HepG2 (cell line): Measurements from ENCODE around the gene DOK7. TPM values are rescaled to one million over a fixed set of nuclear protein-coding genes. Genes with fewer than 3 reads are reported as not detected.

Source experiments
- ATAC-seq: fragments of 200-7000 bp; cut with Tn5 transposase; 3 replicates; pipeline ENCODE4 v1.9.1; 2020; ENCODE audit warnings: mild to moderate bottlenecking, moderate library complexity
- BruUV-seq: library from RNA; stranded (reverse); fragments of 400-500 nt; replicated peaks from 2 replicates; lab custom pipeline; 2021; lab: Mats Ljungman, UMichigan
- CTCF ChIA-PET: fragments of 300-600 bp; formaldehyde crosslinking; extraction: SDS; loops from one replicate; lab custom pipeline; 2021; ENCODE audit warnings: low total read pairs, inconsistent platforms, low intra/inter-chr PET ratio; lab: Yijun Ruan, JAX
- POLR2A ChIA-PET: fragments of 350-600 bp; sonication (Branson Sonifier 250); formaldehyde crosslinking; loops from one replicate; lab custom pipeline; 2020; ENCODE audit warnings: antibody characterized with exemption, inconsistent platforms; lab: Yijun Ruan, JAX
- DNase-seq: peaks from one replicate; pipeline ENCODE4 v3.0.0-alpha.2; 2015; ENCODE audit warnings: low spot score
- FAIRE-seq: peaks from 3 replicates; lab custom pipeline; 2011; peaks lifted over from hg19 to GRCh38; lab: Jason Lieb, UNC
- H2AFZ ChIP-seq: one replicate; pipeline ENCODE4 v1.6.1; 2011; ENCODE audit warnings: low read length, inconsistent platforms
- H3K27ac ChIP-seq: fragments of 300-600 bp; 3 replicates; pipeline ENCODE4 v1.8.0; 2011; ENCODE audit warnings: mixed run types, mild to moderate bottlenecking, mixed read lengths, low read length, inconsistent platforms; ENCODE audit not compliant: insufficient read depth; ENCODE audit errors: extremely low read length
- H3K27me3 ChIP-seq, 2 experiments: fragments of 200-600 bp in 1 of 2; 2 replicates in 1 of 2; 3 replicates in 1 of 2; pipeline versions ENCODE4 v1.6.0 to v1.8.0; 2011; ENCODE audit warnings: low read length in 2 of 2, mild to moderate bottlenecking in 2 of 2, moderate library complexity in 2 of 2, inconsistent platforms in 1 of 2; ENCODE audit not compliant: insufficient read depth in 2 of 2, control insufficient read depth in 1 of 2
- H3K36me3 ChIP-seq, 2 experiments: fragments of 200-600 bp in 1 of 2; replicated peaks in 1 of 2; 2 replicates in 1 of 2; 3 replicates in 1 of 2; pipeline versions ENCODE4 v1.5.1 to v1.8.0; 2011; ENCODE audit warnings: low read length in 2 of 2, inconsistent platforms in 1 of 2; ENCODE audit not compliant: insufficient read depth in 2 of 2, control insufficient read depth in 1 of 2
- H3K4me1 ChIP-seq: 2 replicates; pipeline ENCODE4 v1.5.1; 2012; ENCODE audit warnings: low read length, inconsistent platforms; ENCODE audit not compliant: insufficient read depth
- H3K4me2 ChIP-seq: 2 replicates; pipeline ENCODE4 v1.6.0; 2011; ENCODE audit warnings: low read depth, low read length, inconsistent platforms
- H3K4me3 ChIP-seq, 3 experiments: fragments of 200-600 bp in 1 of 3; sonication (generic), shearing (Covaris generic) in 1 of 3; replicated peaks in 1 of 3; 2 replicates each; pipeline ENCODE4 v1.5.1; 2011 to 2016; ENCODE audit warnings: low read length in 3 of 3, inconsistent platforms in 2 of 3, low read depth in 2 of 3, mild to moderate bottlenecking in 2 of 3, control low read depth in 1 of 3, mixed read lengths in 1 of 3; ENCODE audit not compliant: insufficient read depth in 1 of 3
- H3K79me2 ChIP-seq: one replicate; pipeline ENCODE4 v1.6.1; 2011; ENCODE audit warnings: low read length, inconsistent platforms; ENCODE audit not compliant: insufficient read depth
- H3K9ac ChIP-seq: 2 replicates; pipeline ENCODE4 v1.6.0; 2011; ENCODE audit warnings: mild to moderate bottlenecking, low read depth, low read length, inconsistent platforms; ENCODE audit not compliant: insufficient read depth
- H3K9me3 ChIP-seq: 2 replicates; pipeline ENCODE4 v1.5.1; 2012; ENCODE audit warnings: mild to moderate bottlenecking, low read length
- H4K20me1 ChIP-seq: 2 replicates; pipeline ENCODE4 v1.6.0; 2011; ENCODE audit warnings: inconsistent platforms, mild to moderate bottlenecking, low read length, moderate library complexity; ENCODE audit not compliant: insufficient read depth
- DMAP1 ChIP-seq: IDR thresholded peaks from 2 replicates; pipeline ENCODE4 v1.6.1; 2016
- EEA1 ChIP-seq: sonication (generic); formaldehyde crosslinking; IDR thresholded peaks from 2 replicates; pipeline ENCODE4 v1.5.1; 2020; ENCODE audit warnings: mild to moderate bottlenecking, missing genetic modification reagents, borderline replicate concordance
- JUN ChIP-seq: sonication (generic); formaldehyde crosslinking; IDR thresholded peaks from 2 replicates; pipeline ENCODE4 v1.4.0; 2020; ENCODE audit warnings: mild to moderate bottlenecking, missing genetic modification reagents
- KLF13 ChIP-seq: sonication (generic); formaldehyde crosslinking; IDR thresholded peaks from 2 replicates; pipeline ENCODE4 v1.4.0; 2020; ENCODE audit warnings: mild to moderate bottlenecking, missing genetic modification reagents
- MAFK ChIP-seq, 2 experiments: IDR thresholded peaks in 1 of 2; conservative IDR thresholded peaks in 1 of 2; 2 replicates each; pipeline ENCODE4 v1.6.1; 2011; ENCODE audit warnings: improper control_type of control experiment in 2 of 2, low read length in 2 of 2
- MED1 ChIP-seq: sonication (generic); formaldehyde crosslinking; IDR thresholded peaks from 2 replicates; pipeline ENCODE4 v1.4.0; 2020; ENCODE audit warnings: missing genetic modification reagents
- MEIS2 ChIP-seq: sonication (generic); formaldehyde crosslinking; IDR thresholded peaks from 2 replicates; pipeline ENCODE4 v1.9.0; 2021; ENCODE audit warnings: mild to moderate bottlenecking, missing genetic modification reagents
- NRL ChIP-seq: sonication (generic); formaldehyde crosslinking; IDR thresholded peaks from 2 replicates; pipeline ENCODE4 v1.5.0; 2020; ENCODE audit warnings: missing genetic modification reagents, mild to moderate bottlenecking, moderate library complexity, borderline replicate concordance
- RCOR2 ChIP-seq: IDR thresholded peaks from 2 replicates; pipeline ENCODE4 v1.6.1; 2016; ENCODE audit warnings: missing biosample characterization, missing genetic modification reagents
- ZNF451 ChIP-seq: sonication (generic); formaldehyde crosslinking; IDR thresholded peaks from 2 replicates; pipeline ENCODE4 v1.5.0; 2020; ENCODE audit warnings: mild to moderate bottlenecking, missing genetic modification reagents
- ZNF660 ChIP-seq: sonication (generic); formaldehyde crosslinking; IDR thresholded peaks from 2 replicates; pipeline ENCODE4 v1.5.1; 2020; ENCODE audit warnings: mild to moderate bottlenecking, low read depth, missing genetic modification reagents, borderline replicate concordance
- WGBS: methylation state at CpG from one replicate; pipeline ENCODE4 v1.1.6; 2017; ENCODE audit warnings: low lambda C conversion rate; 5-methylcytosine and 5-hydroxymethylcytosine counted together
- in situ Hi-C: cut with HindIII; loops from 2 replicates; pipeline ENCODE4 v1.10.0; 2017; ENCODE audit warnings: low pct_unique_long_range_greater_than_20kb; ENCODE audit not compliant: extremely low pct_ligation_motif_present
- intact Hi-C: fragments of 100-400 bp; cut with micrococcal nuclease; formaldehyde crosslinking; loops from one replicate; pipeline ENCODE4 v1.10.0; 2022; ENCODE audit not compliant: unreplicated experiment
- polyA plus RNA-seq, 8 experiments: library from polyadenylated mRNA; depleted of rRNA in 3 of 8; stranded (reverse) in 7 of 8; unstranded in 1 of 8; fragments of >200 nt; fragmentation: Illumina TruSeq in 4 of 8; extraction: Trizol in 4 of 8; gene quantifications; 2 replicates each; pipeline versions ENCODE4 v1.2.1 to v1.2.3, GENCODE V29; 2011 to 2016; ENCODE audit warnings: low read depth in 4 of 8, missing spikeins in 1 of 8, mixed read lengths in 1 of 8; ENCODE audit not compliant: insufficient read depth in 1 of 8
- total RNA-seq, 5 experiments: library from RNA; depleted of rRNA; stranded (reverse); fragments of >200 nt; fragmentation: Illumina TruSeq; extraction: Trizol; gene quantifications; 2 replicates each; pipeline ENCODE4 v1.2.3, GENCODE V29; 2016; ENCODE audit warnings: low read depth in 1 of 5
- TF ChIP-seq, protein P1 (sequence below): sonication (generic); formaldehyde crosslinking; conservative IDR thresholded peaks from 2 replicates; pipeline ENCODE4 v1.4.0; 2020; ENCODE audit warnings: missing genetic modification reagents
- TF ChIP-seq, protein P2 (sequence below): sonication (generic); formaldehyde crosslinking; IDR thresholded peaks from 2 replicates; pipeline ENCODE4 v1.4.0; 2020; ENCODE audit warnings: missing genetic modification reagents
- TF ChIP-seq, protein P3 (sequence below): sonication (generic); formaldehyde crosslinking; IDR thresholded peaks from 2 replicates; pipeline ENCODE4 v1.8.0; 2022; ENCODE audit warnings: mild to moderate bottlenecking, missing genetic modification reagents, moderate library complexity
- TF ChIP-seq, protein P4 (sequence below): sonication (generic); formaldehyde crosslinking; IDR thresholded peaks from 2 replicates; pipeline ENCODE4 v1.8.0; 2023; ENCODE audit warnings: mild to moderate bottlenecking, missing genetic modification reagents
- TF ChIP-seq, protein P5 (sequence below): sonication (generic); formaldehyde crosslinking; IDR thresholded peaks from 2 replicates; pipeline ENCODE4 v1.5.1; 2020; ENCODE audit warnings: missing genetic modification reagents, mild to moderate bottlenecking, borderline replicate concordance

The DOK7 gene
- total and polyA plus RNA-seq, 2 of the 13 experiments (the other 11 are each of a cell fraction or from before 2014, with no cell fraction given), result 0.03 to 0.07 TPM

DNA sequence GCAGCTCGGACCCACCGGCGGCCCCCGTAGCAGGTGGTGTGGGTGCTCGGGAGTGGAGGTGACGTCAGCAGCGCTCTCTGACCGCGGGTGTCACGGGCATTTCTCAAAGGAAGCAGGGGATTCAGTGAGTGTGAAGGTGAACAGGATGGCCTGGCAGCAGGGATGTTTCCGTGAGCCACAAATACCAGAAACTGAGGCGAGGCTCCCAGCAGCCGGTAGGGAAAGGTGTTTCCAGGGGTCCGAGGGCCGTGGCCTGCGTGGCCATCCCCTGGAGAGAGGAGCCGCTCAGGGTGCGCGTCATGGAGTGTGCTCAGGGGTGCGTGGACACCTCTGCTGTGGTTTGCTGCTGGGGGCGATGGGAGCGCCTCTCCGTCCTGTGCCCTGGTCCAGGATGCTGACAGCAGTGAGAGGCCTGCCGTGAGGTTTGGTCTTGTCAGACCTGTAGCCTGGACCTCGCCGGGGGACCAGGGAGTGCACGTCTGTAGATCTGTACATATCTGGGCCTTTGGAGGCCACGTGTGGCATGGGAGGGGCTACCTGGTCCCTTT lies 31.6 kb upstream of the DOK7 start (continued):
- TF ChIP-seq, protein P1, sequence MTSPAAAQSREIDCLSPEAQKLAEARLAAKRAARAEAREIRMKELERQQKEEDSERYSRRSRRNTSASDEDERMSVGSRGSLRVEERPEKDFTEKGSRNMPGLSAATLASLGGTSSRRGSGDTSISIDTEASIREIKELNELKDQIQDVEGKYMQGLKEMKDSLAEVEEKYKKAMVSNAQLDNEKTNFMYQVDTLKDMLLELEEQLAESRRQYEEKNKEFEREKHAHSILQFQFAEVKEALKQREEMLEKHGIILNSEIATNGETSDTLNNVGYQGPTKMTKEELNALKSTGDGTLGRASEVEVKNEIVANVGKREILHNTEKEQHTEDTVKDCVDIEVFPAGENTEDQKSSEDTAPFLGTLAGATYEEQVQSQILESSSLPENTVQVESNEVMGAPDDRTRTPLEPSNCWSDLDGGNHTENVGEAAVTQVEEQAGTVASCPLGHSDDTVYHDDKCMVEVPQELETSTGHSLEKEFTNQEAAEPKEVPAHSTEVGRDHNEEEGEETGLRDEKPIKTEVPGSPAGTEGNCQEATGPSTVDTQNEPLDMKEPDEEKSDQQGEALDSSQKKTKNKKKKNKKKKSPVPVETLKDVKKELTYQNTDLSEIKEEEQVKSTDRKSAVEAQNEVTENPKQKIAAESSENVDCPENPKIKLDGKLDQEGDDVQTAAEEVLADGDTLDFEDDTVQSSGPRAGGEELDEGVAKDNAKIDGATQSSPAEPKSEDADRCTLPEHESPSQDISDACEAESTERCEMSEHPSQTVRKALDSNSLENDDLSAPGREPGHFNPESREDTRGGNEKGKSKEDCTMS (CRISPR knock-in tag), result no peak
- TF ChIP-seq MED1 (no peak), RCOR2 (CRISPR knock-in tag) (no peak), JUN (CRISPR knock-in tag) (no peak), KLF13 (no peak), DMAP1 (CRISPR knock-in tag) (no peak), MAFK (conservative IDR thresholded peaks at IDR 0.05 in 1 of 2, IDR thresholded peaks at IDR 0.05 in 1 of 2; ENCODE audit: low read length in 2 of 2) (no peak), MEIS2 (CRISPR knock-in tag) (no peak), EEA1 (CRISPR knock-in tag) (no peak)
- TF ChIP-seq, protein P2, sequence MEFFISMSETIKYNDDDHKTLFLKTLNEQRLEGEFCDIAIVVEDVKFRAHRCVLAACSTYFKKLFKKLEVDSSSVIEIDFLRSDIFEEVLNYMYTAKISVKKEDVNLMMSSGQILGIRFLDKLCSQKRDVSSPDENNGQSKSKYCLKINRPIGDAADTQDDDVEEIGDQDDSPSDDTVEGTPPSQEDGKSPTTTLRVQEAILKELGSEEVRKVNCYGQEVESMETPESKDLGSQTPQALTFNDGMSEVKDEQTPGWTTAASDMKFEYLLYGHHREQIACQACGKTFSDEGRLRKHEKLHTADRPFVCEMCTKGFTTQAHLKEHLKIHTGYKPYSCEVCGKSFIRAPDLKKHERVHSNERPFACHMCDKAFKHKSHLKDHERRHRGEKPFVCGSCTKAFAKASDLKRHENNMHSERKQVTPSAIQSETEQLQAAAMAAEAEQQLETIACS, result no peak
- TF ChIP-seq, all 625 proteins: peak for 0

DNA sequence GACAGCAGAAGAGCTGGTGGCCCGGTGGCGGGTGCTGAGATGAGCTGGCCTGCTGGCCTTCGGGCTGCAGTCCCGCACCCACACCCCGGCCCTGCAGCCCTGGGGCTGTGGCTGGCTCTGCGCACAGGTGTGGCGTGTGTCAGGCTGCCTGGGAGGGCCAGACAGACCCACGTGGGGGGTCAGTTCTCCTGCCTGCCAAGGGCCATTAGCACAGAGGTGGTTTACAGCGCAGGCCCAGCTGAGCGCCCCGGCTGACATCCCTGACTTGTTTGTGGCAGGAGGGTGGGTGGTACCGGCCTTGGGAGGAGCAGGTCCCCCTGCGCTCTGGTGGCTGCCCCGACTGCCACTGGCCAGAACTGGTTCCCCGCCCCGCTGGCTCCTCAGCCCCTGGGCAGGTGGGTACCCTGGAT lies 30.7 kb upstream of the DOK7 start:
- Histone ChIP-seq H2AFZ (no peak overlapping the region), H3K4me3 (no peak overlapping the region), H3K9me3 (no peaks in the 10 kb centered on the region), H3K4me1 (peaks cover 10% of the 10 kb centered on the region; the same call in 1 of the 2 replicates), H3K27ac (no peak overlapping the region), H3K9ac (no peak overlapping the region), H3K79me2 (no peaks in the 10 kb centered on the region), H4K20me1 (no peaks in the 10 kb centered on the region), H3K27me3 (no peaks in the 10 kb centered on the region), H3K4me2 (no peak overlapping the region), H3K36me3 (peaks cover 1 to 13% of the 10 kb centered on the region in 2 experiments; a peak in 4 of 5 replicates)
- ChIA-PET POLR2A (no interaction called here), CTCF (no interaction called here)
- in situ Hi-C loops, result no loop called here
- 100% methylated on average over 2 of the region's 16 CpGs for WGBS
- BruUV-seq, result no TSS peak
- FAIRE-seq, result no peak
- intact Hi-C loops, result no loop called here
- DNase-seq, result no peak
- no peak for ATAC-seq
- TF ChIP-seq, protein P3, sequence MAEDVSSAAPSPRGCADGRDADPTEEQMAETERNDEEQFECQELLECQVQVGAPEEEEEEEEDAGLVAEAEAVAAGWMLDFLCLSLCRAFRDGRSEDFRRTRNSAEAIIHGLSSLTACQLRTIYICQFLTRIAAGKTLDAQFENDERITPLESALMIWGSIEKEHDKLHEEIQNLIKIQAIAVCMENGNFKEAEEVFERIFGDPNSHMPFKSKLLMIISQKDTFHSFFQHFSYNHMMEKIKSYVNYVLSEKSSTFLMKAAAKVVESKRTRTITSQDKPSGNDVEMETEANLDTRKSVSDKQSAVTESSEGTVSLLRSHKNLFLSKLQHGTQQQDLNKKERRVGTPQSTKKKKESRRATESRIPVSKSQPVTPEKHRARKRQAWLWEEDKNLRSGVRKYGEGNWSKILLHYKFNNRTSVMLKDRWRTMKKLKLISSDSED (CRISPR knock-in tag), result no peak
- TF ChIP-seq ZNF660 (CRISPR knock-in tag) (no peak), ZNF451 (CRISPR knock-in tag) (no peak), NRL (CRISPR knock-in tag) (no peak), MED1 (no peak)
- TF ChIP-seq, protein P4, sequence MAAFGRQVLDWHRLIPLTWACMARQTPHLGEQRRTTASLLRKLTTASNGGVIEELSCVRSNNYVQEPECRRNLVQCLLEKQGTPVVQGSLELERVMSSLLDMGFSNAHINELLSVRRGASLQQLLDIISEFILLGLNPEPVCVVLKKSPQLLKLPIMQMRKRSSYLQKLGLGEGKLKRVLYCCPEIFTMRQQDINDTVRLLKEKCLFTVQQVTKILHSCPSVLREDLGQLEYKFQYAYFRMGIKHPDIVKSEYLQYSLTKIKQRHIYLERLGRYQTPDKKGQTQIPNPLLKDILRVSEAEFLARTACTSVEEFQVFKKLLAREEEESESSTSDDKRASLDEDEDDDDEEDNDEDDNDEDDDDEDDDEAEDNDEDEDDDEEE, result no peak
- TF ChIP-seq, protein P5, sequence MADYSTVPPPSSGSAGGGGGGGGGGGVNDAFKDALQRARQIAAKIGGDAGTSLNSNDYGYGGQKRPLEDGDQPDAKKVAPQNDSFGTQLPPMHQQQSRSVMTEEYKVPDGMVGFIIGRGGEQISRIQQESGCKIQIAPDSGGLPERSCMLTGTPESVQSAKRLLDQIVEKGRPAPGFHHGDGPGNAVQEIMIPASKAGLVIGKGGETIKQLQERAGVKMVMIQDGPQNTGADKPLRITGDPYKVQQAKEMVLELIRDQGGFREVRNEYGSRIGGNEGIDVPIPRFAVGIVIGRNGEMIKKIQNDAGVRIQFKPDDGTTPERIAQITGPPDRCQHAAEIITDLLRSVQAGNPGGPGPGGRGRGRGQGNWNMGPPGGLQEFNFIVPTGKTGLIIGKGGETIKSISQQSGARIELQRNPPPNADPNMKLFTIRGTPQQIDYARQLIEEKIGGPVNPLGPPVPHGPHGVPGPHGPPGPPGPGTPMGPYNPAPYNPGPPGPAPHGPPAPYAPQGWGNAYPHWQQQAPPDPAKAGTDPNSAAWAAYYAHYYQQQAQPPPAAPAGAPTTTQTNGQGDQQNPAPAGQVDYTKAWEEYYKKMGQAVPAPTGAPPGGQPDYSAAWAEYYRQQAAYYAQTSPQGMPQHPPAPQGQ (CRISPR knock-in tag), result no peak
